GM23338 (cell line): Measurements from ENCODE around the gene JUP. TPM values are rescaled to one million over a fixed set of nuclear protein-coding genes. Genes with fewer than 3 reads are reported as not detected.

ENCODE experiments used
- ATAC-seq: fragments of 200-7000 bp; cut with Tn5 transposase; 3 replicates; pipeline ENCODE4 v1.9.1; 2020
- DNase-seq: peaks from one replicate; pipeline ENCODE4 v3.0.0-alpha.2; 2015; ENCODE audit warnings: low spot score
- H2AFZ ChIP-seq: fragments of 200-600 bp; sonication (generic); 2 replicates; pipeline ENCODE4 v1.8.0; 2016; ENCODE audit warnings: antibody characterized with exemption, mild to moderate bottlenecking, moderate library complexity
- H3F3A ChIP-seq: fragments of 200-600 bp; sonication (generic); replicated peaks from 2 replicates; pipeline ENCODE4 v1.8.0; 2017; ENCODE audit warnings: antibody characterized with exemption, mixed run types, low read depth
- H3K27ac ChIP-seq: fragments of 200-600 bp; sonication (generic); 2 replicates; pipeline ENCODE4 v1.6.1; 2016; ENCODE audit warnings: low read depth
- H3K27me3 ChIP-seq: fragments of 200-600 bp; sonication (generic); 2 replicates; pipeline ENCODE4 v1.8.0; 2016; ENCODE audit warnings: mild to moderate bottlenecking, mixed run types, moderate library complexity; ENCODE audit not compliant: insufficient read depth
- H3K36me3 ChIP-seq: fragments of 200-600 bp; sonication (generic); 2 replicates; pipeline ENCODE4 v1.8.0; 2016; ENCODE audit warnings: mild to moderate bottlenecking; ENCODE audit not compliant: insufficient read depth
- H3K4me1 ChIP-seq: fragments of 200-600 bp; sonication (generic); 2 replicates; pipeline ENCODE4 v1.8.0; 2016; ENCODE audit warnings: mild to moderate bottlenecking, moderate library complexity; ENCODE audit not compliant: insufficient read depth
- H3K4me2 ChIP-seq: fragments of 200-600 bp; sonication (generic); 2 replicates; pipeline ENCODE4 v1.7.1; 2017; ENCODE audit warnings: mixed run types
- H3K4me3 ChIP-seq: fragments of 200-600 bp; sonication (generic); 2 replicates; pipeline ENCODE4 v1.6.1; 2016; ENCODE audit warnings: mixed run types
- H3K79me2 ChIP-seq: fragments of 200-600 bp; sonication (generic); replicated peaks from 2 replicates; pipeline ENCODE4 v1.8.0; 2017; ENCODE audit warnings: mild to moderate bottlenecking; ENCODE audit not compliant: insufficient read depth
- H3K9me2 ChIP-seq: fragments of 200-600 bp; sonication (generic); 2 replicates; pipeline ENCODE4 v1.8.0; 2017; ENCODE audit not compliant: insufficient read depth
- H4K20me1 ChIP-seq: fragments of 200-600 bp; sonication (generic); replicated peaks from 2 replicates; pipeline ENCODE4 v1.8.0; 2017; ENCODE audit warnings: mild to moderate bottlenecking; ENCODE audit not compliant: insufficient read depth
- H3K27ac Mint-ChIP-seq: 2 replicates; pipeline ENCODE4 v1.8.0; 2020; ENCODE audit warnings: inconsistent platforms, mild to moderate bottlenecking, moderate library complexity, mixed read lengths
- H3K27me3 Mint-ChIP-seq: 3 replicates; pipeline ENCODE4 v1.8.0; 2022; ENCODE audit warnings: low read depth, mild to moderate bottlenecking, moderate library complexity, mixed read lengths, inconsistent platforms; ENCODE audit not compliant: insufficient read depth, poor library complexity
- H3K36me3 Mint-ChIP-seq: 3 replicates; pipeline ENCODE4 v1.8.0; 2021; ENCODE audit warnings: low read depth, mild to moderate bottlenecking, inconsistent platforms, moderate library complexity, mixed read lengths
- H3K4me1 Mint-ChIP-seq: 3 replicates; pipeline ENCODE4 v1.8.0; 2020; ENCODE audit warnings: mild to moderate bottlenecking, inconsistent platforms, mixed read lengths
- H3K4me3 Mint-ChIP-seq: 3 replicates; pipeline ENCODE4 v1.8.0; 2021; ENCODE audit warnings: moderate library complexity, mild to moderate bottlenecking, inconsistent platforms, mixed read lengths
- H3K9me3 Mint-ChIP-seq: 3 replicates; pipeline ENCODE4 v1.8.0; 2020; ENCODE audit warnings: moderate library complexity, mild to moderate bottlenecking, inconsistent platforms, mixed read lengths
- CREB1 ChIP-seq: fragments of 250-450 bp; sonication (Bioruptor Pico); IDR thresholded peaks from 2 replicates; pipeline ENCODE4 v1.5.0; 2020; ENCODE audit warnings: low read depth, mild to moderate bottlenecking, moderate library complexity
- ETS1 ChIP-seq: IDR thresholded peaks from 2 replicates; pipeline ENCODE4 v1.6.1; 2016; ENCODE audit warnings: antibody characterized with exemption
- EZH2 ChIP-seq: fragments of 200-600 bp; sonication (generic); IDR thresholded peaks from one replicate; pipeline ENCODE4 v1.8.0; 2017; ENCODE audit warnings: antibody characterized with exemption, mild to moderate bottlenecking, low read depth; ENCODE audit not compliant: unreplicated experiment
- NANOG ChIP-seq: IDR thresholded peaks from 2 replicates; pipeline ENCODE4 v1.6.1; 2016; ENCODE audit warnings: antibody characterized with exemption, borderline replicate concordance
- POLR2AphosphoS5 ChIP-seq: IDR thresholded peaks from 2 replicates; pipeline ENCODE4 v1.6.1; 2016; ENCODE audit warnings: antibody characterized with exemption, low read depth
- ZNF331 ChIP-seq: fragments of 250-450 bp; sonication (Bioruptor Pico); IDR thresholded peaks from 2 replicates; pipeline ENCODE4 v1.5.0; 2020; ENCODE audit warnings: low read depth, mild to moderate bottlenecking, moderate library complexity
- ZNF462 ChIP-seq: fragments of 250-450 bp; sonication (Bioruptor Pico); IDR thresholded peaks from 2 replicates; pipeline ENCODE4 v1.5.0; 2020; ENCODE audit warnings: mild to moderate bottlenecking, moderate library complexity
- polyA plus RNA-seq: library from polyadenylated mRNA; unstranded; fragments of >200 nt; fragmentation: Nextera tagmentation; extraction: Ambion mirVana; gene quantifications from 2 replicates; pipeline ENCODE4 v1.2.1, GENCODE V29; 2016
- total RNA-seq: library from RNA; depleted of rRNA; stranded (reverse); fragments of >200 nt; shearing (Covaris generic); gene quantifications from 2 replicates; pipeline ENCODE4 v1.2.3, GENCODE V29; 2014

The JUP gene
- total and polyA plus RNA-seq, 2 experiments from 2014 or later = 45.5 to 177 TPM

- peaks cover 40% of the 10 kb centered on the region for H3K79me2 ChIP-seq
Observed at GRCh38 chr17:41773190-41773588, 13.3 kb downstream of the JUP start.

GRCh38 chr17:41772586-41773189 lies 13.8 kb downstream of the JUP start:
- peak overlapping the region; percentile 68 for H3K4me2 ChIP-seq

More at GRCh38 chr17:41773190-41773588, 13.3 kb downstream of the JUP start:
- DNase-seq (peak; percentile 67), ATAC-seq (peak; percentile 10)
- peak overlapping the region; percentile 68 for H3K4me2 ChIP-seq
- no peak overlapping the region; the same call in 1 of the 2 replicates for H3K27ac ChIP-seq
- no peaks in the 10 kb centered on the region for H3K9me3 Mint-ChIP-seq
- TF ChIP-seq CREB1 (CRISPR knock-in tag) (no peak), NANOG (no peak), ZNF331 (CRISPR knock-in tag) (no peak)
- peaks cover 56% of the 10 kb centered on the region for H3K4me1 ChIP-seq
- H3F3A ChIP-seq = peaks cover 21% of the 10 kb centered on the region; the same call in 1 of the 2 replicates
- peaks cover 42% of the 10 kb centered on the region for H3K36me3 Mint-ChIP-seq
- H2AFZ ChIP-seq = no peak overlapping the region
- peaks cover 13% of the 10 kb centered on the region for H3K27me3 Mint-ChIP-seq
- H3K27ac Mint-ChIP-seq = peak overlapping the region; percentile 94
- H3K9me2 ChIP-seq = no peaks in the 10 kb centered on the region
- H3K4me3 Mint-ChIP-seq = peak overlapping the region; percentile 40; the same call in 1 of the 3 replicates
- H4K20me1 ChIP-seq = no peaks in the 10 kb centered on the region; the same call in none of the 2 replicates
- no peaks in the 10 kb centered on the region for H3K27me3 ChIP-seq
- 0 out of 2 replicates have a peak overlapping the region, but pooled peaks have one; percentile 13 for H3K4me3 ChIP-seq
- H3K36me3 ChIP-seq = peaks cover 3% of the 10 kb centered on the region; the same call in 1 of the 2 replicates
- peaks cover 52% of the 10 kb centered on the region for H3K4me1 Mint-ChIP-seq

GRCh38 chr17:41772218-41772585 lies 14.3 kb downstream of the JUP start:
- Histone ChIP-seq H3K4me2 (peak overlapping the region; percentile 68), H3K4me3 (0 out of 2 replicates have a peak overlapping the region, but pooled peaks have one; percentile 13), H3F3A (peaks cover 13% of the 10 kb centered on the region; the same call in 1 of the 2 replicates), H3K27me3 (no peaks in the 10 kb centered on the region), H3K4me1 (peaks cover 47% of the 10 kb centered on the region), H3K9me2 (no peaks in the 10 kb centered on the region), H4K20me1 (no peaks in the 10 kb centered on the region; the same call in none of the 2 replicates), H3K79me2 (peaks cover 33% of the 10 kb centered on the region), H3K36me3 (peaks cover 7% of the 10 kb centered on the region), H2AFZ (no peak overlapping the region), H3K27ac (peak overlapping the region; percentile 79)
- peaks cover 52% of the 10 kb centered on the region for H3K36me3 Mint-ChIP-seq
- H3K4me1 Mint-ChIP-seq = peaks cover 48% of the 10 kb centered on the region
- peak overlapping the region; percentile 94; the same call in 1 of the 2 replicates for H3K27ac Mint-ChIP-seq
- H3K4me3 Mint-ChIP-seq = no peak overlapping the region; the same call in 2 of the 3 replicates
- peak; percentile 68 for ATAC-seq
- no peaks in the 10 kb centered on the region for H3K9me3 Mint-ChIP-seq
- peak; percentile 87 for DNase-seq
- peaks cover 13% of the 10 kb centered on the region for H3K27me3 Mint-ChIP-seq
- TF ChIP-seq ZNF462 (CRISPR knock-in tag) = no peak
- TF ChIP-seq EZH2 = no peak

More at GRCh38 chr17:41772586-41773189, 13.8 kb downstream of the JUP start:
- Mint-ChIP-seq H3K4me3 (no peak overlapping the region; the same call in 2 of the 3 replicates), H3K27ac (peak overlapping the region; percentile 94), H3K9me3 (no peaks in the 10 kb centered on the region), H3K4me1 (peaks cover 52% of the 10 kb centered on the region), H3K36me3 (peaks cover 47% of the 10 kb centered on the region), H3K27me3 (peaks cover 13% of the 10 kb centered on the region)
- peaks cover 37% of the 10 kb centered on the region for H3K79me2 ChIP-seq
- no peak overlapping the region for H2AFZ ChIP-seq
- H3K9me2 ChIP-seq = no peaks in the 10 kb centered on the region
- H3F3A ChIP-seq = peaks cover 17% of the 10 kb centered on the region; the same call in 1 of the 2 replicates
- no peaks in the 10 kb centered on the region for H3K27me3 ChIP-seq
- 0 out of 2 replicates have a peak overlapping the region, but pooled peaks have one; percentile 13 for H3K4me3 ChIP-seq
- H4K20me1 ChIP-seq = no peaks in the 10 kb centered on the region; the same call in none of the 2 replicates
- H3K4me1 ChIP-seq = peaks cover 52% of the 10 kb centered on the region
- TF ChIP-seq ETS1 (no peak), ZNF331 (CRISPR knock-in tag) (no peak), POLR2AphosphoS5 (0 out of 2 replicates have a peak, but pooled peaks have one; percentile 4)
- H3K27ac ChIP-seq = peak overlapping the region; percentile 79
- ATAC-seq (no peak), DNase-seq (no peak)
- peaks cover 6% of the 10 kb centered on the region for H3K36me3 ChIP-seq
